Kidney (tissue), 14 donors: Measurements from ENCODE around the gene CTSD. TPM values are rescaled to one million over a fixed set of nuclear protein-coding genes. Genes with fewer than 3 reads are reported as not detected.
A peak's percentile ranks its signal among the peaks of the same experiment; 100 is the strongest.

ENCODE experiments used
- DNase-seq, 5 donors: peaks; one replicate each; pipeline ENCODE4 v3.0.0-alpha.2; 2013 to 2020
- FAIRE-seq: peaks from 2 replicates; lab custom pipeline; 2012; peaks lifted over from hg19 to GRCh38; lab: Jason Lieb, UNC
- H3K27ac ChIP-seq, 2 donors: one replicate each; pipeline ENCODE4 v1.7.0; 2013; ENCODE audit warnings: low read depth in 2 of 2, low read length in 2 of 2, inconsistent platforms in 1 of 2
- H3K27me3 ChIP-seq: one replicate; pipeline ENCODE4 v1.7.1; 2013; ENCODE audit warnings: low read length, inconsistent platforms; ENCODE audit not compliant: control insufficient read depth, insufficient read depth
- H3K36me3 ChIP-seq, 3 donors: one replicate each; pipeline versions ENCODE4 v1.7.0 to v1.7.1; 2013; ENCODE audit warnings: low read length in 3 of 3, control low read depth in 1 of 3, inconsistent platforms in 1 of 3; ENCODE audit not compliant: insufficient read depth in 3 of 3, control insufficient read depth in 2 of 3
- H3K4me1 ChIP-seq, 3 donors: one replicate each; pipeline versions ENCODE4 v1.7.0 to v1.7.1; 2013; ENCODE audit warnings: low read length in 3 of 3, inconsistent platforms in 1 of 3, low read depth in 1 of 3; ENCODE audit not compliant: control insufficient read depth in 2 of 3, insufficient read depth in 2 of 3
- H3K4me3 ChIP-seq, 3 donors: one replicate each; pipeline versions ENCODE4 v1.7.0 to v1.8.1; 2013; ENCODE audit warnings: low read length in 3 of 3, control low read depth in 1 of 3, inconsistent platforms in 1 of 3
- H3K9ac ChIP-seq, 3 donors: one replicate each; pipeline versions ENCODE4 v1.7.0 to v1.7.1; 2013; ENCODE audit warnings: low read length in 3 of 3, control low read depth in 1 of 3, inconsistent platforms in 1 of 3
- H3K9me3 ChIP-seq, 3 donors: one replicate each; pipeline versions ENCODE4 v1.7.0 to v1.7.1; 2013; ENCODE audit warnings: low read length in 3 of 3, control low read depth in 1 of 3, inconsistent platforms in 1 of 3; ENCODE audit not compliant: control insufficient read depth in 2 of 3, insufficient read depth in 1 of 3
- intact Hi-C: fragments of 100-400 bp; cut with DNase I; formaldehyde crosslinking; loops from one replicate; pipeline ENCODE4 v1.11.1; 2022
- polyA plus RNA-seq: library from polyadenylated mRNA; stranded (reverse); fragments of 350-450 nt; fragmentation: Illumina TruSeq; extraction: RNeasy Lipid Tissue Mini Kit (QIAGEN cat#74804); gene quantifications from one replicate; pipeline ENCODE4 v1.2.3, GENCODE V29; 2014; ENCODE audit warnings: low read depth, low replicate concordance; ENCODE audit not compliant: insufficient read depth
- total RNA-seq: library from RNA; stranded (reverse); fragmentation: NEBNext Ultra II Directional; extraction: Animal tissue kit (Norgen Biotek cat#: 25700); gene quantifications from one replicate; pipeline ENCODE4 v1.2.1, GENCODE V29; 2021
- TF ChIP-seq, protein P1 (sequence below): IDR thresholded peaks from 3 replicates; pipeline ENCODE4 v1.5.1; 2012; ENCODE audit warnings: mild to moderate bottlenecking, moderate library complexity, borderline replicate concordance; ENCODE audit not compliant: insufficient read depth; ENCODE audit errors: extremely low read depth
- donor health status: control.
- donor health status: control.
- donor health status: control.
- donor health status: control.
- donor health status: control.
- donor health status: DM: yes; HTN: yes; CAD: no.
- donor health status: Normal renal cell carcinoma (clear cell type).

The CTSD gene
- total and polyA plus RNA-seq, 2 donors from 2014 or later = 2,183 to 2,764 TPM

GRCh38 chr11:1781593-1781975, 17.9 kb upstream of the CTSD start:
- no peak overlapping the region for H3K9ac ChIP-seq
- no peak overlapping the region for H3K27ac ChIP-seq
- no peaks in the 10 kb centered on the region for H3K36me3 ChIP-seq
- FAIRE-seq (no peak), DNase-seq (peak in 1 of 5 donors; percentile 72)
- H3K4me1 ChIP-seq = peaks cover 0 to 4% (median 0%) of the 10 kb centered on the region in 3 donors
- no peaks in the 10 kb centered on the region for H3K27me3 ChIP-seq
- intact Hi-C loops = no loop called here
- TF ChIP-seq, protein P1, sequence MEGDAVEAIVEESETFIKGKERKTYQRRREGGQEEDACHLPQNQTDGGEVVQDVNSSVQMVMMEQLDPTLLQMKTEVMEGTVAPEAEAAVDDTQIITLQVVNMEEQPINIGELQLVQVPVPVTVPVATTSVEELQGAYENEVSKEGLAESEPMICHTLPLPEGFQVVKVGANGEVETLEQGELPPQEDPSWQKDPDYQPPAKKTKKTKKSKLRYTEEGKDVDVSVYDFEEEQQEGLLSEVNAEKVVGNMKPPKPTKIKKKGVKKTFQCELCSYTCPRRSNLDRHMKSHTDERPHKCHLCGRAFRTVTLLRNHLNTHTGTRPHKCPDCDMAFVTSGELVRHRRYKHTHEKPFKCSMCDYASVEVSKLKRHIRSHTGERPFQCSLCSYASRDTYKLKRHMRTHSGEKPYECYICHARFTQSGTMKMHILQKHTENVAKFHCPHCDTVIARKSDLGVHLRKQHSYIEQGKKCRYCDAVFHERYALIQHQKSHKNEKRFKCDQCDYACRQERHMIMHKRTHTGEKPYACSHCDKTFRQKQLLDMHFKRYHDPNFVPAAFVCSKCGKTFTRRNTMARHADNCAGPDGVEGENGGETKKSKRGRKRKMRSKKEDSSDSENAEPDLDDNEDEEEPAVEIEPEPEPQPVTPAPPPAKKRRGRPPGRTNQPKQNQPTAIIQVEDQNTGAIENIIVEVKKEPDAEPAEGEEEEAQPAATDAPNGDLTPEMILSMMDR = no peak
- no peak overlapping the region for H3K4me3 ChIP-seq
- no peaks in the 10 kb centered on the region for H3K9me3 ChIP-seq

- Histone ChIP-seq H3K4me3 (no peak overlapping the region), H3K9ac (no peak overlapping the region), H3K36me3 (no peaks in the 10 kb centered on the region), H3K27me3 (no peaks in the 10 kb centered on the region), H3K9me3 (no peaks in the 10 kb centered on the region), H3K27ac (no peak overlapping the region), H3K4me1 (peaks cover 0 to 4% (median 0%) of the 10 kb centered on the region in 3 donors)
- FAIRE-seq (no peak), DNase-seq (peak in 4 of 5 donors; percentile 17 to 76 (median 30))
- TF ChIP-seq, protein P1 = no peak
- intact Hi-C loops = no loop called here
Measured at GRCh38 chr11:1780700-1781592, 17.2 kb upstream of the CTSD start.

DNA sequence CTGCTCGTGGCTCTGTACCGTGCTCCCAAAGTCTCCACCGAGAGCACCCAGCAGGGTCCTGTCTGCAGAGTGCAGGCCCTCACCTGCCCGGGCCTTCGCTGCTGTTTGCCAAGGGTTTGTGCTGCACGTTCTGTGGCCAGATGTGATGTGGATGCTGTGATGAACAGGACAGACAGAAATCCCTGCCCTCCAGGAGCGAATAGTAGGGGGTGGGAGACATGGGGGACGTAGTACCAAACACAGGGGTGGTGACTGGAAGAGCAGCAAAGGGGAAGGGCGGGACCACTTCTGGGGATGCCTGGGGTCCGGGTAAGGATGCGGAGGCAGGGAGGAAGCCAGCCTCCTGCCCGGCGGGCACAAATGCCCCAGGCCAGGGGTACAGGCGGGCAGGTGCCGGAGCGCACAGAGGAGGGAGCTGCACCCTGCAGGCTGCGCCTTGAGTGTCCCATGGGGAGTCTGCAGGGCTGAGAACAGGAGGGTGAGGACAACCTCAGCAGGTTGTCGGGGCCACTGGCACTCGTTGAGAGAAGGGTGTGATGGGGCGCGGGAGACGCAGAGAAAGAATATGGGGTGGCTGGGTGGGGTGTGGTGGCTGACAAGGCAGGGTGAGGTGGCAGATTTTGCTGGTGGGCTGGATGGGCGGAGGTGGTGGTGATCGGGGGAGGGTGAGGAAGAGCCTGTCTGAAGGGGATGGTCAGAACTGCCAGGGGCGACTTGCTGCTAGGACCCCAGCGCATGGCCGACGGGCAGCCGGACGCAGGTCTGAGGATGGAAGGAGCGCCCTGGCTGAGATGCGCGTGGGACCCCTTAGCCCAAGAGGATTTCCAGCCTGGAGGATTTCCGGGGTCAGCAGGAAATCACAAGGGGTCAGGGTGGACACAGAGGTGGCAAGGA, 16.3 kb upstream of the CTSD start:
- no peak for FAIRE-seq
- H3K9me3 ChIP-seq = no peaks in the 10 kb centered on the region
- H3K4me3 ChIP-seq = no peak overlapping the region
- H3K27ac ChIP-seq = no peak overlapping the region
- H3K9ac ChIP-seq = no peak overlapping the region
- no peaks in the 10 kb centered on the region for H3K27me3 ChIP-seq
- DNase-seq = peak in 1 of 5 donors; percentile 6
- peaks cover 0 to 4% (median 0%) of the 10 kb centered on the region in 3 donors for H3K4me1 ChIP-seq
- no peaks in the 10 kb centered on the region for H3K36me3 ChIP-seq
- intact Hi-C loops = no loop called here
- TF ChIP-seq, protein P1 = no peak
